GM12891 (cell line): Measurements from ENCODE around the gene UGT2B10.
"Not testable (repeated sequence)": the region's sequence is repeated elsewhere in the genome, so short reads cannot be mapped to it uniquely, and the experiment has no call there.

Experiments
- POLR2A ChIP-seq: IDR thresholded peaks from 2 replicates; pipeline ENCODE4 v1.6.1; 2011; ENCODE audit warnings: low read depth, low read length, control low read depth
- POLR2AphosphoS5 ChIP-seq: IDR thresholded peaks from 2 replicates; pipeline ENCODE4 v1.6.1; 2011; ENCODE audit warnings: low read depth, low read length, control low read depth
- TAF1 ChIP-seq: IDR thresholded peaks from 2 replicates; pipeline ENCODE4 v1.6.1; 2011; ENCODE audit warnings: low read depth, low read length, control low read depth

DNA sequence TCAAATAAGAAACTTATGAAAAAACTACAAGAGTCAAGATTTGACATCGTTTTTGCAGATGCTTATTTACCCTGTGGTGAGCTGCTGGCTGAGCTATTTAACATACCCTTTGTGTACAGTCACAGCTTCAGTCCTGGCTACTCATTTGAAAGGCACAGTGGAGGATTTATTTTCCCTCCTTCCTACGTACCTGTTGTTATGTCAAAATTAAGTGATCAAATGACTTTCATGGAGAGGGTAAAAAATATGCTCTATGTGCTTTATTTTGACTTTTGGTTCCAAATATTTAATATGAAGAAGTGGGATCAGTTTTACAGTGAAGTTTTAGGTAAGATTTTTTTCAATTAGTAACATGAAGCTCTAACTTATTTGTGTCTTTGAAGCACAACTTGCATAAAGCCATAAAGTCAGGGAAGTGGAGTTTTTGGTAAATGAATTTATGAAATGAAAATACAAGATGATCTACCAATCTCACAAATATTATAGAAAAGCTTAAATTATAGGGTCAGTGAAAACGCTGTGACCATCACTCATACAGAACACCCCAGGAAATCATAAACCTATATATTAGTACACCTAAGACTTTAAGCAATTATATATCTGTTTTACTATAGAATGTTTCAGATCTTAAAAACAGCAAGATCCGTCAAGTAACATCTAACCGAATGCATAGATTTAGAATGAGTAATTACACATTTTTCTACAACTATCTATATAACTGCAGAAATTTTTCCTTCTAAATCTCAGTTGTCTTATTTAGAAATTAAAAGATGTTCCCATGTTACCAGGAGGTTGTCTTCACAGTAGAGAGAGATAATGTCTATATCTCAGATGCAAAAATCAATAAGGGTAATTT lies 844 bp downstream of the UGT2B10 start:
- not testable (repeated sequence) for TF ChIP-seq POLR2AphosphoS5, POLR2A, TAF1
